ENCODE results near the gene JUND.

Gene JUND

DNA sequence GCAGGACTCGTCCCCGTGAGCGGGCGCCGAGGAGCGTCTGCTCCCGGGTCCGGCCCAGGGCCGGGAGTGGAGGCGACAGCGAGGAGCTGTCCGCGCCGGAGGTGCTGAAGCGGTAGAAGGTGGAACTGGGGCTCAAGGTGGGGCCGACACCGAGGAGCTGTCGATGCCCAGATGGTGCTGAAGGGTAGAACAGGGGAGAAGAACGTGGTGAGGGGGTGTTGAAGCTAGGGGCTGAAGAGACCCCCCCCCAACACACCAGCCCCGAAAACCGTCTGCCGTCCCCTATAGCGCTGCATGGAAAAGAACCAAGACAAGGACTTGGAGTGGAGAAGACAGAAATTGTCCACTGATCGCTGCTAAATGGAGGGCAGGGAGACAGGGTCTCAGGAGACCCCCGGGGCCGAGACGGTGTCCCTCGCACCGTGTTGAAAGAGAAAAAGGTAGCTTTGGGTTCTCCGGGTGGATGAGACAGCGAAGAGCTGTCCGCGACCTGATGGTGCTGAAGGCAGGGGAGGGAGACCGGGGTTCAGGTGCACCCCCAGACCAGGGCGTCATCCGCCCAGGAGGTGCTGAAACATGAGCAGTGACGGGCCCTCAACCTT lies 48.1 kb downstream of the JUND start:
- DNase-seq: peak; percentile 38

DNA sequence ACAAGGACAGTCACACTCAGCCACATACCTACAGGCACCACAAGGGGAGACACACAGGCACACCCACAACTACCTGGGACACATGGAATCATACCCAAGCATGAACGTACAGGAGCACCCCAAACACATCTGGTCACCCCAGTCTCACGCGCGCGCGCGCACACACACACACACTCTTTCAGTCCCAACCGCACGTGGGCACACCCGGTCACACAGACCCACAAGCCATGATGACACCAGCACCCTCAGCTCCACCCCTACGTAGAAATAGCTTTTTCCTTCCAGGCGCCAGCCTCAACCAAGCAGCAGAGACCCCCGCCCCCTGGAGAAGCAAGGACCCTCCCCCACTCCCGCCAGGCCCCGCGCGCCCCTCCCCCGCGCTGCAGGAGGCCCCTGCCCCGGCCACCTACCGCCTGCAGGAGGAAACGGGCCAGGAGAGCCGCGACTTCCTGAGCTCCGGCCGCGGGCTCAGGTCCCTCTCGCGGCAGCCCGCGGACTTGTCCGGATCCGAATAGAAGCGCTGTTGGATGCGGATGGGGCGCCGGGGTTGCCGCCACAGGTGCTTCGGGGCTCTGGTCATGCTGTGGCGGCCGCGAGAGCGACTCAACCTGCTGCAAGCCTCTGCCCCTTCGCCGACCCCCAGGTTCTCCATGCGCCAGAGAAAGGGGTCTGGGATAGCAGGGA lies 48.7 kb downstream of the JUND start:
- no peak for DNase-seq

DNA sequence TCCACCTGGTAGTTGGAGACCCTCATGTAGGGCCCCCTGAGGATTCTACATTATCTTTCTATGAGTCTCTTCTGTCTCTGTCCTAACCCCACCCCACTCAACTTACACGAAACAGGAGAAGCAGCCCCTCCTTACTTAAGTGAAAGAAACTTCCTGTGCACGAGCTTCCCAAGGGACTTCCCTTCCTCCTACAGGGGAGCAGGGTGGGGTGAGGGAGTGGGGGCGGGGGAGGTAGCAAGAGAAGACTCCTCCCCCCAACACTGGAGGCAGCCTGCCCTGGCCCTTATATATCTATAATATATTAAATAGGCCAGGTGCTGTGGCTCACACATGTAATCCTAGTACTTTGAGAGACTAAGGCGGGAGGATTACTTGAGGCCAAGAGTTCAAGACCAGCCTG lies 49.6 kb downstream of the JUND start:
- DNase-seq: no peak

DNA sequence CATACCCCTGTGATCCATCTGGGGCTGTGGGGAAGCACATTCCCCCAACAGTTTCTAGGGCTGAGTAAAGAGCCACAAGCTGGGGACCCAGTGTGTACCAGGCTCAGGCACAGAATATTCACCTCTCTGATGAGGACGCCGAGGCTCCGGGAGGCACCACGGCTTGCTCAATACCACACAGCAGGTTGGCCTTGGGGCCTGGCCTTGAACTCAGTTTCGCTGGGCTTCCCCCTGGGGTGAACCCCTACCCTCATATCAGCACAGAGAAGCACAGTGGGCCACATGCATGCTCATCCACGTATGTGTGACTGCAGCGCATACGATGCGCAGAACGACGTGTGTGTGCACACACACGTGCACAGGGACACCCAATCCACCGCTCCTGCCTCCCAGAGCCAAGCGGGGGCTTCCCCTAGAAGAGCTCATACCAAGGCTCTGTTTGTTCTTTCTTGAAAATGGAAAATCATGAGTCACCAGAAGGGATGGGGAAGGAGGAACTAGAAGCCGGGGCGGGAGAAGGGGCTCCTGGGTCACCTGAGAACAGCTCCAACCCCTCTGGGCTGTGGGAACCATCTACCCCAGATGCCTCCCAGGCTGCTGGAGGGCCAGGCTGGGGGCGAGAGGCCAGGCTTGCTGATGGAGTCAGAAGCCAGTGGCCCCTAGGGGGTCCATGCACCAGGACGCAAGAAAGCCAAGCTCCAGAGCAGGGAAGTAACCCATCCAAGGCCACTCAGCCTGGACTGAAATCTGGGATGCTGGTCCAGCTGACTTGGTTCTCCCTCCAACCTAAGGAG lies 50.3 kb downstream of the JUND start:
- no peak for DNase-seq

DNA sequence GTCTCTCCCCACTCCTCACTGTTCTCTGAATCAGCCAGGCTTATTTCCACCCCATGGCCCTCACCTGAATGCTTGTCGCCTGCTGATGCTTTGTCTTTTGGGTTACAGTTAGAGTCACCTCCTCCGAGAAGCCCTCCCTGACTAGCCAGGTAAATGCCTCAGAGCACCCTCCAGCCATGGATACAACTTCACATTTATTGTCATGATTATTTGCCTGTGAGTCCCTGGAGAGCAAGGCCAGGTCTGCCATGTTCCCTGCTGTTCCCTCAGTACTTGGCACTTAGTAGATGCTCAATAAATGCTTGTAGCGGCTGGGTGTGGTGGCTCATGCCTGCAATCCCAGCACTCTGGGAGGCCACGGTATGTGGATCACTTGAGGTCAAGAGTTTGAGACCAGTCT lies 51.5 kb downstream of the JUND start:
- DNase-seq: no peak
